Measurements from ENCODE around the gene KSR2. TPM values are rescaled to one million over a fixed set of nuclear protein-coding genes. Genes with fewer than 3 reads are reported as not detected.

KSR2 gene
- total and polyA plus RNA-seq, 2 experiments from 2014 or later: under 0.01 to 0.02 TPM

DNA sequence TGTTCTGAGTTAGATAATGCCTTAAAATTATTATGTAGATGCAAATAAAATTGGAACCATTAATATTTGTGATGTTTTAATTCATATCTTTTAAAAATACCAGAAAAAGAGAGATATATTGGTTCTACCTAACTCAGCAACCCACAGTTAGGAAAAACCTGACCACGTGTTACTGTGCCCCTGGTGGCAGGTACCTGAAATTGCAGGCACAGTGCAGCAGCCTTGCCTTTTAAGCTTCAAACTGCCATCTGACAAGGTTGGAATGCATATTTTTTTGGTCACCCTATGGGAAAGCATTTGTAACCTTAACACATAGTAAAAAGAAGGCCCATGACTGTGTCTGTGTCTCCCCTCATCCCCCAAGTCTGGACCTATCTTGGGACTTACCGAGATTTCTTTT is 498.0 kb downstream of the KSR2 start:
- Histone ChIP-seq H3K36me3 (no peaks in the 10 kb centered on the region), H3K4me3 (no peak overlapping the region), H3K9me3 (ENCODE audit: low read depth) (no peaks in the 10 kb centered on the region), H3K4me1 (ENCODE audit: low read depth) (no peaks in the 10 kb centered on the region), H3K27ac (no peak overlapping the region), H3K27me3 (no peaks in the 10 kb centered on the region)
- no peak for DNase-seq (ENCODE audit: low read depth in 1 of 2, low spot score in 1 of 2)
- no peak for TF ChIP-seq CTCF (IDR thresholded peaks at IDR 0.05; ENCODE audit: low read depth, low read length)

GRCh38 chr12:117469883-117470483 is 498.8 kb downstream of the KSR2 start:
- TF ChIP-seq CTCF (IDR thresholded peaks at IDR 0.05; ENCODE audit: low read depth, low read length): no peak
- Histone ChIP-seq H3K4me1 (ENCODE audit: low read depth) (no peaks in the 10 kb centered on the region), H3K36me3 (no peaks in the 10 kb centered on the region), H3K9me3 (ENCODE audit: low read depth) (no peaks in the 10 kb centered on the region), H3K4me3 (no peak overlapping the region), H3K27ac (no peak overlapping the region), H3K27me3 (no peaks in the 10 kb centered on the region)
- DNase-seq (ENCODE audit: low read depth in 1 of 2, low spot score in 1 of 2): no peak

- no peak for DNase-seq (ENCODE audit: low read depth in 1 of 2, low spot score in 1 of 2)
- TF ChIP-seq CTCF (IDR thresholded peaks at IDR 0.05; ENCODE audit: low read depth, low read length): no peak
- H3K36me3 ChIP-seq: no peaks in the 10 kb centered on the region
- H3K27me3 ChIP-seq: no peaks in the 10 kb centered on the region
- no peaks in the 10 kb centered on the region for H3K4me1 ChIP-seq (ENCODE audit: low read depth)
- H3K27ac ChIP-seq: no peak overlapping the region
- no peak overlapping the region for H3K4me3 ChIP-seq
- H3K9me3 ChIP-seq (ENCODE audit: low read depth): no peaks in the 10 kb centered on the region
Observed at GRCh38 chr12:117468016-117468415, 500.8 kb downstream of the KSR2 start.

- Histone ChIP-seq H3K4me3 (no peak overlapping the region), H3K9me3 (ENCODE audit: low read depth) (no peaks in the 10 kb centered on the region), H3K27me3 (no peaks in the 10 kb centered on the region), H3K4me1 (ENCODE audit: low read depth) (no peaks in the 10 kb centered on the region), H3K27ac (no peak overlapping the region), H3K36me3 (no peaks in the 10 kb centered on the region)
- no peak for DNase-seq (ENCODE audit: low read depth in 1 of 2, low spot score in 1 of 2)
- TF ChIP-seq CTCF (IDR thresholded peaks at IDR 0.05; ENCODE audit: low read depth, low read length): no peak
Observed at GRCh38 chr12:117467588-117467987, 501.2 kb downstream of the KSR2 start.

DNA sequence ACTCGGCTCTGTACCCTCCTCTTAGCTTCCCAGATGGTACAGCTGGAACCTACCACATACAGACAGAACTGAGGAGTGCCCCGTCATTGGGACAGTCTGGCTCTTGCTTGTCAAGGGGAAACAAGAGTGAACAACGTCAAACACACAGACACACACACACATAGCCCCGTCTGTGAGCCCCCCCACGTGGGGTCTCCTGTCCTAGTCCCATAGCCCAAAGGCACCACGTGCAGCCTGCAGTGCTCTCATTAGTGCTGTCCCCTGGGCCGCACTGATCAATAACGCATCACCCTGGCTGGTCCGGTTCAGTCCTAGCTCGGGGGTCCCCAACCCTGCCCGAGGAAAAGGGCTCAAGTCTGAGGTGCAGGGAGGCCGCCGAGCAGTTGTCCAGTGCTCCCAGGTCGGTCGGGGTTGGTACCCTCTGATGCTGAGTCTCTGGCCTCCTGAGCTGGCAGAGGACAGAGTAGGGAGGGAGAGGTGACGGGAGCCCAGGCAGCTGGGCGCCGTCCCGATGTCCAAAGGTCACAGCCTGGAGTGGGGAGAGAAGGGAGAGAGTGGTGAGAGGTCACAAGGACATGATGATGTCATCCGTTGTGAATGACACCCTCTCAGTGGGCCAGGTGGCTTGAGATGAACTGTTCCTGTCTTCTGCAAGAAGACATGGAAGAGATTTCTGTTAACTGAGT is 502.0 kb downstream of the KSR2 start:
- TF ChIP-seq CTCF (IDR thresholded peaks at IDR 0.05; ENCODE audit: low read depth, low read length): no peak
- H3K27ac ChIP-seq: no peak overlapping the region
- H3K4me1 ChIP-seq (ENCODE audit: low read depth): peaks cover 5% of the 10 kb centered on the region
- no peak for DNase-seq (ENCODE audit: low read depth in 1 of 2, low spot score in 1 of 2)
- no peaks in the 10 kb centered on the region for H3K27me3 ChIP-seq
- no peaks in the 10 kb centered on the region for H3K36me3 ChIP-seq
- no peaks in the 10 kb centered on the region for H3K9me3 ChIP-seq (ENCODE audit: low read depth)
- H3K4me3 ChIP-seq: no peak overlapping the region
